ENCODE results near the gene ZNF592.
A peak's percentile ranks its signal among the peaks of the same experiment; 100 is the strongest.

Gene ZNF592

DNA sequence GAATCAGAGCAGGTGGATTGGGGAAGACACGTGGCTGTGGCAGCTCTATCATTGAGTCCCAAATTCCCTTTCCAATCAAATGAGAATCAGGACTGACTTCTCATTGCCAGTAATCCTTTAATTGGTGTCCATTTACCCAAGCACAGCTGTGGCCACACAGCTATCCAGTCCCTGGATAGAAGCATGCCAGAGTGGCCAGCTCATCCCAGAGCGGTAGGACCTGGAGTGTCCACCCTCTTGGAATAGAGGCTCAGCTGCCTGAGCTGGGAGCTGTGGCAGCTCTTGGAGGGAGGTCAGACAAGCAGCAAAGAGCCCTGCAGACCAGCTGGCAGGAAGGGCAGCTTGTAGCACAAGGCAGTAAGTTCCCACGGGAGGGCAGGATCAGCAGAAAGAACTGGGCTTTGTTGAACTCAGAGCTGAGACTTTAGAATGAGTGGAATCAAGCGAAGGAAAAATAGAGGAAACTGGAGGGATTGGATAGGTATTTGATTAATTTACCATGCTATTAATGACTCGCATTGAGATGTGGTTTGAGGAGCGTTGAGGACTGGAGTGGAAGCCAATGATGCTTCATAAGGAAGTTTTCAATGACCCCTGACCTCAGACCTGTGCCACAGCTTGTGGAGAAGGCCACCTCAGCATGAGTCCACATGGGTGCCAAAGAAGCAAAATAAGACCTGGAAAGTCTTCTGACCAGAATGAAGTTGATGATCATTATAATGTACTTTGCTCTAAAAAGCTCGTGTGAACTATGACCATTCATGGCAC, 61.9 kb downstream of the ZNF592 start:
- in situ Hi-C loops (cut with HindIII; ENCODE audit: low pct_unique_long_range_greater_than_20kb, low sequenced_read_pairs), result no loop called here
- no peak for TF ChIP-seq JUND (IDR thresholded peaks at IDR 0.05; ENCODE audit: low read depth)
- DNase-seq (ENCODE audit: low read depth in 1 of 2, low spot score in 1 of 2), result no peak

- DNase-seq (ENCODE audit: low read depth in 1 of 2, low spot score in 1 of 2), result no peak
- TF ChIP-seq JUND (IDR thresholded peaks at IDR 0.05; ENCODE audit: low read depth), result no peak
- in situ Hi-C loops (cut with HindIII; ENCODE audit: low pct_unique_long_range_greater_than_20kb, low sequenced_read_pairs), result no loop called here
Measured at GRCh38 chr15:84811151-84811550, 62.8 kb downstream of the ZNF592 start.

GRCh38 chr15:84811828-84812227, 63.4 kb downstream of the ZNF592 start:
- no peak for DNase-seq (ENCODE audit: low read depth in 1 of 2, low spot score in 1 of 2)
- in situ Hi-C loops (cut with HindIII; ENCODE audit: low pct_unique_long_range_greater_than_20kb, low sequenced_read_pairs), result no loop called here
- no peak for TF ChIP-seq JUND (IDR thresholded peaks at IDR 0.05; ENCODE audit: low read depth)

- in situ Hi-C loops (cut with HindIII; ENCODE audit: low pct_unique_long_range_greater_than_20kb, low sequenced_read_pairs), result no loop called here
- TF ChIP-seq JUND (IDR thresholded peaks at IDR 0.05; ENCODE audit: low read depth), result no peak
- DNase-seq (ENCODE audit: low read depth in 1 of 2, low spot score in 1 of 2), result no peak
Measured at GRCh38 chr15:84812842-84813241, 64.5 kb downstream of the ZNF592 start.

GRCh38 chr15:84813435-84813834, 65.0 kb downstream of the ZNF592 start:
- no peak for TF ChIP-seq JUND (IDR thresholded peaks at IDR 0.05; ENCODE audit: low read depth)
- no peak for DNase-seq (ENCODE audit: low read depth in 1 of 2, low spot score in 1 of 2)
- in situ Hi-C loops (cut with HindIII; ENCODE audit: low pct_unique_long_range_greater_than_20kb, low sequenced_read_pairs), result no loop called here

GRCh38 chr15:84813931-84814330, 65.5 kb downstream of the ZNF592 start:
- no peak for DNase-seq (ENCODE audit: low read depth in 1 of 2, low spot score in 1 of 2)
- TF ChIP-seq JUND (IDR thresholded peaks at IDR 0.05; ENCODE audit: low read depth), result no peak
- in situ Hi-C loops (cut with HindIII; ENCODE audit: low pct_unique_long_range_greater_than_20kb, low sequenced_read_pairs), result no loop called here

DNA sequence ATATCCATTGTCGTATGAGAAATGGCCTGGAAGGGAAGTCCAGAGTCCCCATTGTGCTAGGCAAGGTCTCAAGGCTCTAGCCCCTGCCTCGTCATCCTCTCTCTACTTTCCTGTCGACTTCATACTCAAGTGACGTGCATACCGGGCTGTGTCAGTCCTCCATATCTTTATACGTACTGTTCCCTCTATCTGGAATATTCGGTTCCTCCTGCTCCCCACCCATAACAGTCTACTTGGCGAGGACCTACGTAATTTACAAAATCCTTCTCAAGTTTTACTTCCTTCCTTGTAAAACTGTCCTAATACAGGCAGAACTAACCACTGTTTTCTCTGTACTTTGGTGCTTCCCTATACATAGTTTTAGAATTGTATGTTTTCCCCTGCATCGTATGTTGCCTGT, 66.5 kb downstream of the ZNF592 start:
- in situ Hi-C loops (cut with HindIII; ENCODE audit: low pct_unique_long_range_greater_than_20kb, low sequenced_read_pairs), result no loop called here
- DNase-seq (ENCODE audit: low read depth in 1 of 2, low spot score in 1 of 2), result no peak
- no peak for TF ChIP-seq JUND (IDR thresholded peaks at IDR 0.05; ENCODE audit: low read depth)

DNA sequence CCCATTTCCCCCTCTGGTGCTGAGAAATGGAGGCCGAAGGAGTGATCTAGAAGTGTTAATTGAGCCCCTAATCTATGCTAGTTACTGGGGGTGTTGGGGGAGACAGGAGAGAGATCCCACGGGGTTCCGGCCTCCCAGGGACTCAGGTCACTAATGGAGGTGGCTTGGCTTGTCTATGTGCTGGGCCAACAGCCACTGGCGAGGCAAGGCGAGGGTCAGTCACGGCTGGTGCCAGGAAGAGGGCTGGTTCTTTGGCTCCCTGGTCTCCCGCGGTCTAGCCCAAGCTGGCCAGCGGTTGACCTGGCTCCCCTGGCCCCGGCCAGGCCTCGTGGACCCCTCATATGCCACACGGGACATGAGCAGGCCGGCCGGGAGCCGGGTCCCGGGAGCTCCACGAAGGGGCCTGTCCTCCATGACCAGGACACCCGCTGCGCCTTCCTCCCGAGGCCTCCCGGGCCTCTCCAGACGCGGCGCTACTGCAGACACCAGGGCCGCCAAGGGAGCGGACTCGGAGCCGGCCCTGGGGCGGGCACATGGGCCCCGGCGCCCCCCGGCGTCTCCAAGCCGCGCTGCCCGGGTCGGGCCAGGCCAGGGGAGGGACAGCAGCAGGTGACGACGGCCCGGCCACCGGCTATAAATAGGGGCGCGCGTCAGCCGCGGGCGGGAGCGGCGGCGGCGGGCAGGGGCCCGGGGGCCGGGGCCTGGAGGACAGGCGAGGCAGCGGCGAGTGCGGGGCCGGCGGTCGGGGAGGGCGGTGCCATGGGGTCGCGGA, 68.5 kb downstream of the ZNF592 start, which contains the start of gene ALPK3:
Gene ALPK3 (plus strand): TSS at position 663 of the 772 bp plus-strand sequence. CDS start 97 bp downstream, at position 760.
- TF ChIP-seq JUND (IDR thresholded peaks at IDR 0.05; ENCODE audit: low read depth), result no peak
- in situ Hi-C loops (cut with HindIII; ENCODE audit: low pct_unique_long_range_greater_than_20kb, low sequenced_read_pairs), result no loop called here
- no peak for DNase-seq (ENCODE audit: low read depth in 1 of 2, low spot score in 1 of 2)

DNA sequence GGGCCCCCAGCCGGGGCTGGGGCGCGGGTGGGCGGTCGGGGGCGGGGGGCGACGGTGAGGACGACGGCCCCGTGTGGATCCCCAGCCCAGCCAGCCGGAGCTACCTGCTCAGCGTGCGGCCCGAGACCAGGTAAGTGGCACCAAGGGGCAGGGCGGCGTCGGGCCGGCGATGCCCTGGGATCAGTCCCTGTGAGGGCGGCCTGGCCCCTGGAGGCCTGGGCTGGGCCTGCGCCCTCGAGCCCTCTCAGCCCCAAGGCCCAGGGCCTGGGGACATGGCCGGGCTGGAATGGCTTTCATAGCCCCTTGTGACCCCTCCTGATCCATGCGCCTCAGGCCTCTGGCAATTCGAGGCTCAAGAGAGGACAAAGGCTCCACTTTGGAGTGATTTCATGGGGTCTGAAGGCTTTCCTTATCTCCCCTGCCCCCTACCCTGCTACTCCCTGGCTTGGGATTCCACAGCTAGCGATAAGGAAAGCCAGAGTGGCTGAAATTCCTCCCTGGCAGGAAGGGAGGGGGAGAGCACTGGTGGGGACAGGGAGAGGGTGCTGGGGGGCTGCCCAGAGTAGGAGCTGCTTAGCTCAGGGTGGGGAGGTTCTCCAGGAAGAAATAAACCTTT, 69.2 kb downstream of the ZNF592 start:
- in situ Hi-C loops (cut with HindIII; ENCODE audit: low pct_unique_long_range_greater_than_20kb, low sequenced_read_pairs), result no loop called here
- TF ChIP-seq JUND (IDR thresholded peaks at IDR 0.05; ENCODE audit: low read depth), result no peak
- DNase-seq (ENCODE audit: low read depth in 1 of 2, low spot score in 1 of 2), result no peak

- in situ Hi-C loops (cut with HindIII; ENCODE audit: low pct_unique_long_range_greater_than_20kb, low sequenced_read_pairs), result no loop called here
- DNase-seq (ENCODE audit: low read depth in 1 of 2, low spot score in 1 of 2), result peak in 1 of 2 experiments; percentile 52
- no peak for TF ChIP-seq JUND (IDR thresholded peaks at IDR 0.05; ENCODE audit: low read depth)
Measured at GRCh38 chr15:84818261-84819131, 70.1 kb downstream of the ZNF592 start.

GRCh38 chr15:84819291-84819768, 70.9 kb downstream of the ZNF592 start:
- in situ Hi-C loops (cut with HindIII; ENCODE audit: low pct_unique_long_range_greater_than_20kb, low sequenced_read_pairs), result no loop called here
- no peak for TF ChIP-seq JUND (IDR thresholded peaks at IDR 0.05; ENCODE audit: low read depth)
- DNase-seq (ENCODE audit: low read depth in 1 of 2, low spot score in 1 of 2), result no peak

GRCh38 chr15:84819791-84820190, 71.4 kb downstream of the ZNF592 start:
- no peak for TF ChIP-seq JUND (IDR thresholded peaks at IDR 0.05; ENCODE audit: low read depth)
- in situ Hi-C loops (cut with HindIII; ENCODE audit: low pct_unique_long_range_greater_than_20kb, low sequenced_read_pairs), result no loop called here
- DNase-seq (ENCODE audit: low read depth in 1 of 2, low spot score in 1 of 2), result no peak
